OCI-LY7 (cell line): ENCODE measurements around the gene ZBTB11.

ENCODE experiments used
- CTCF ChIP-seq: fragments of 200-600 bp; sonication (generic); conservative IDR thresholded peaks from 2 replicates; pipeline ENCODE4 v1.5.1; 2014; ENCODE audit warnings: mild to moderate bottlenecking, antibody characterized with exemption, low read length, moderate library complexity, mixed read lengths
- EZH2phosphoT487 ChIP-seq: fragments of 200-600 bp; sonication (generic); IDR thresholded peaks from 2 replicates; pipeline ENCODE4 v1.6.1; 2018; ENCODE audit warnings: low read depth, borderline replicate concordance, mild to moderate bottlenecking, mixed run types, antibody characterized with exemption, low read length, moderate library complexity, mixed read lengths

GRCh38 chr3:101631098-101631796, 45.7 kb downstream of the ZBTB11 start:
- no peak for TF ChIP-seq CTCF
- TF ChIP-seq EZH2phosphoT487, result no peak
